DND-41 (cell line): ENCODE measurements around the gene ARHGEF12.

ENCODE experiments used
- CTCF ChIP-seq: IDR thresholded peaks from 2 replicates; pipeline ENCODE4 v1.5.1; 2012; ENCODE audit warnings: borderline replicate concordance, low read length, moderate library complexity, mild to moderate bottlenecking; ENCODE audit not compliant: poor library complexity, severe bottlenecking; ENCODE audit errors: extremely low read depth
- EZH2 ChIP-seq: IDR thresholded peaks from 3 replicates; pipeline ENCODE4 v1.6.1; 2012; ENCODE audit warnings: borderline replicate concordance, low read depth, mild to moderate bottlenecking, moderate library complexity, low read length, inconsistent platforms; ENCODE audit not compliant: severe bottlenecking

- no peak for TF ChIP-seq CTCF
- no peak for TF ChIP-seq EZH2
Measured at GRCh38 chr11:120334332-120334731, 1.9 kb upstream of the ARHGEF12 start.
